Activated CD4-positive, CD25-positive, alpha-beta regulatory T cell treated with anti-CD3 and anti-CD28 coated beads, Interleukin-2, amount 50 U/mL, for 24 hours (primary cell): ENCODE measurements around the gene TMEM167B.
"Not testable (repeated sequence)": the region's sequence is repeated elsewhere in the genome, so short reads cannot be mapped to it uniquely, and the experiment has no call there.

ENCODE experiments used
- ATAC-seq, 2 donors: fragments of 150-1000 bp; cut with Tn5 transposase; one replicate each; pipeline ENCODE4 v1.10.0; 2021; ENCODE audit warnings: mild to moderate bottlenecking in 1 of 2, moderate library complexity in 1 of 2

The TMEM167B gene

DNA sequence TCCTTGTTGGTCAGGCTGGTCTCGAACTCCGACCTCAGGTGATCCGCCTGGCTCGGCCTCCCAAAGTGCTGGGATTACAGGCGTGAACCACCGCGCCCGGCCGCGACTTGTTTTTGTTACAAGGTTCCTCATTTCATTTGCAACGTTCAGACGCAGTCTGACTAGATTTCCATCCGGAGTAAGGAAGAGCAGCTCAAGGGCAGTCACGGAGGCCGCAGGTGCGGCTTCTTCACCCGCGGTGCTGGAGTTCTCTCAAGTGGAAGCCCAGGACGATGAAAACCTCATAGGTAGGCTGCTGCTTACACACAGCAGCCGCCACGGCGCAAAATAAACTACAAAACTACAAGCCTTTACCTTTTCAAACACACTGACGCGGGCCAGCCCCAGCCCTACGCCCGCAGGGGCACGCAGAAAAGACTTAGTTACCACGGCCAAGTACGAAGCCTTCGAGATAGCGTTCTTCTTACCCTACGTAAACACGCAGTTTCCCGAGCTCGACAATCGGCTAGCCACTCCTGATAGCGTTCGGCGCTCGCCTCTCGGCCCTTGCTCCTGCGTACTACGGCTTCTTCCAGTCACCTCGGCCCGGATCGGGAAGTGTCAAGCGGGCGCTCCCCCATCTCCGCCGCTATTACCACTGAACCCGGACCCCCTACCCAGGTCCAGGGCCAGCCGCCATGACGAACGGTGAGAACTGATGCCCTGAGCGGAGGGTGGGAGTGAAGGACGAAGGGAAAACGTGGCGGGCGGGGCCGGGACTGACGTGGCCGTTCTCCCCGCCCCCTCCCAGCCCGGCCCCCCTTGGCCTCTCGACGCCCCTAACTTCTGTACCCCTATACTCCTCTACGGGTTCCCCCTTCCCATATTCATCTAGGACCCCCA is at the start of gene TMEM167B:
Gene TMEM167B, plus strand, starts transcription at position 569 of the 882 bp plus-strand sequence. Its CDS starts 109 bp downstream, at position 678.
- peak; percentile 92 to 94 for ATAC-seq

DNA sequence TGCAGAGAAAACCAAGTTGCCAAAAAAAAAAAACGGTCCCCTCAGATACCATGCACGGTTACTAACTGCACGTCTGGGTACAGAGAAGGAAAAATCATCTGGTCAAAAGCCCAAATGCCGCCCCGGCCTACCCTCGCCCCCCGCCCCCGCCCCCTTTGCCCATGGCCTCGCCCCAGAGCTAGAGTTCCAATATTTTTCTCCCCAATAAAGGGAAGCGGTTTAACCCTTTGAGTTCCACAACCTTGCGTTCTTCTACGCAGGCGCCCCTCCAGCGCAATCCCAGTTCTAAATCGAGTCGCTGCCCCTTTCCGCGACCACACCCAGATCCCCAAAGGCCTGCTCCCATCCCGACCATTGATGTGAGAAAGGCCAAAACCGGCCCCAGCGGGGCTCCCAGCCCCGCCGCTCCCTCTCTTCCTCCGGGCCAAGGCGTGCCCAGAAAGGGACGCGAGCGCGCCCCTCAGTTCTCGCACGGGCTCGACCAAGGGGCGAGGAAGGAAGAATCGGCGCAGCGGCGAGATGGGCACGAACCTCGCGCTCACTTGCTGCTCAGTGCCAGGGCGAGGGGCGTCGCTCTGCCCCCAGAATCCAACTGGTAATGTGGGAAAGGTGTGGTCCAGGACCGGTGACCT is 49.5 kb upstream of the TMEM167B start:
- peak in 1 of 2 donors; percentile 3 for ATAC-seq

DNA sequence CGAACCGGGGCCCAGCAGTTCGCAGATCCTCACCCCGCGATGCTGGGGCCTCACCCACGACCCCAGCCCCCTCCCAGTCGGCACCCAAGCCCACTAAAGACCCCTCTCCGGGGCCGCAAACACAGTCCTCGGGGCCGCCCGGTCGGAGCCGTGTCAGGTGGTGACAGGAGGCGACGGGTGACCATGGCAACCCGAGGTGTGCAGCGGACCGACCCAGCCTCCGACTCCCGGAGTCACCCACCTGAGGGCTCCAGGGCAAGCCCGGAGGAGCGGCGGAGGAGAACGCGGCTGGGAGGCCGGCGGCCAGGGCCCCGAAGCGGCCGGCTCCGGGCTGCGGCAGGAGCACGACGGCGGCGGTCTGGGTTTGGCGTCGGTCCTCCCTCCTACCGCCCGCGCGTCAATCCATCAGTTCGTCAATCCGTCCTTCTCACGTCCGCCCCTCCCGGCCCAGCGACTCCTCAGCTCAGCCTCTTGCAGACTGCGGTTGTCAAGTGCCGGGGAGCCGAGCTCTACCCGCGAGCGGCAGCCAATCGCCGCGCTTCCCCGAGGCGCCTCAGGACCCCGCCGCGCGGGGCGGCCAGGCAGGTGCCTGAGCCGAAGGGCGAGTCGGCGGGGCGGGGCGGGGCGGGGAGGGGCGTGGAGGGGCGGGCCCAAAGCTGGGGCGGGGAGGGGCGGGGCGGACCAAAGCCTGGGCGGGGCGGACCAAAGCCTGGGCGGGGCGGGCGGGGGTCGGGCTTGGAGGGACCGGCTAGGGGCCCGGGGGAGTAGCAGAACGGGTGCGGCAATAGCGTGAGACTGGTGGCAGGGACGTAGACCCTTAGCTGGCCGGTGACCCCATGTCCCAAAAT is 48.7 kb upstream of the TMEM167B start, which contains the start of gene WDR47:
Gene WDR47, minus strand, starts transcription at position 482 of the 848 bp plus-strand sequence. CDS start 18,590 bp downstream, outside the sequence.
- ATAC-seq, result peak; percentile 99 to 100

DNA sequence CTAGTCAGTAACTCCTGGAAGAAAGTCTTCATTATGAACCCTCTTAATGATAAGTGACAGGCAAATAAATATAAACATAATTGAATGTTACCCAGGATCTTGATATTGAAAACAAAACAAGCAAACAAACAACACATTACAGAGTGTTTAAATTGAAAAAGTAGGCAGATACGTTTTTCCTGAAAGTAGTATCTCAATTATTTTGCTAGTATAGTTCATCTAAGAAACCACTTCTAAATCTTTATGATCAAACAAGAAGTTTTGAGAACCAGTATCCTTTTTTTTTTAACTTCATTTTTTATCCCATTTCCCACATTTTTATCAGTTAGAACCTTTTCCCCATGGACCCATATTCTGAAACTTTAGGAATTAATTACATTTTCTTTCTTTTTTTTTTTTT is 45.0 kb upstream of the TMEM167B start:
- no peak for ATAC-seq

DNA sequence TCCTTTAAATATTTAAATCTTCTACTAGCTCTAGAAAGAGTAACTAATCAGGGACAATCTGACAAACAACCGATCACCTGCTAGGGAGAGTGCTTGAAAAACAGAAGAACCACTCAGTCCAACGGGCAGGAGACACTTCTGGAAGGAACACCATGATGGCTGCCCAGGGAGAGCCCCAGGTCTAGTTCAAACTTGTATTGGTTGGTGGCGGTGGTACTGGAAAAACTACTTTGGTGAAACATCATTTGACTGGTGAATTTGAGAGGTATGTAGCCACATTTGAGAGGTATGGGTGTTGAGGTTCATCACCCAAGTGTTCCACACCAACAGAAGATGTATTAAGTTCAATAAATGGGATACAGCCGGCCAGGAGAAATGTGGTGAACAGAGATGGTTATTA is 43.9 kb upstream of the TMEM167B start:
- no peak for ATAC-seq

DNA sequence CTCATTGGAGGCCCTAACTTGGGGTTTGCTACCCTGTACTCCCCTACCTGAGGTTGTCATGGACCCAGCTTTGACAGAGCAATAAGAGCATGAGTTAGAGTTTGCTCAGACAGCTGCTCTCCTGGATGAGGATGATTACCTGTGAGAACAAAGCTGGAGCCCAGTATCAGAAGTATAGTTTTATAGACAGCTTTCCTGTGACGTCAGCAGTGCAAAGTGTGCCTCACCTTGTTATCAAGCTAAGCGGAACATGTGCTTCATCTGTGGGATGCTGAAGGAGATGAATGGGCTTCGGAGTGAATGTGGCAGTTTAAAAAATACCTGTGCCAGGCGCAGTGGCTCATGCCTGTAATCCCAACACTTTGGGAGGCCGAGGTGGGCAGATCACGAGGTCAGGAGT is 43.2 kb upstream of the TMEM167B start:
- no peak for ATAC-seq

DNA sequence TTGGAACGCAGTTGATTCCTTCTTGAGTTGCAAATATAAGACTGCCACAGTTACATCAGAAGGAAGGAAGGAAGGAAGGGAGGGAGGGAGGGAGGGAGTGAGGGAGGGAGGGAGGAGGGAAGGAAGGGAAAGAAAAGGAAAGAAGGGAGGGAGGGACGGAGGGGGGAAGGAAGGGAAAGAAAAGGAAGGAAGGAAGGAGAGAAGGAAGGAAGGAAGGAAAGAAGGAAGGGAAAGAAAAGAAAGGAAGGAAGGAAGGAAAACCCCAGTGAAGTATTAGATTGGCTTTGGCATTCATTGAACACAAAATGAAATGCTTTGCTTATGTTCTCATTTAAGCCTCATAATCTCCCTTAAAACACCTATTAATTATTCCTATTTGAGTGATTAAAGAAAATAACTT is 42.2 kb upstream of the TMEM167B start:
- ATAC-seq, result no peak

DNA sequence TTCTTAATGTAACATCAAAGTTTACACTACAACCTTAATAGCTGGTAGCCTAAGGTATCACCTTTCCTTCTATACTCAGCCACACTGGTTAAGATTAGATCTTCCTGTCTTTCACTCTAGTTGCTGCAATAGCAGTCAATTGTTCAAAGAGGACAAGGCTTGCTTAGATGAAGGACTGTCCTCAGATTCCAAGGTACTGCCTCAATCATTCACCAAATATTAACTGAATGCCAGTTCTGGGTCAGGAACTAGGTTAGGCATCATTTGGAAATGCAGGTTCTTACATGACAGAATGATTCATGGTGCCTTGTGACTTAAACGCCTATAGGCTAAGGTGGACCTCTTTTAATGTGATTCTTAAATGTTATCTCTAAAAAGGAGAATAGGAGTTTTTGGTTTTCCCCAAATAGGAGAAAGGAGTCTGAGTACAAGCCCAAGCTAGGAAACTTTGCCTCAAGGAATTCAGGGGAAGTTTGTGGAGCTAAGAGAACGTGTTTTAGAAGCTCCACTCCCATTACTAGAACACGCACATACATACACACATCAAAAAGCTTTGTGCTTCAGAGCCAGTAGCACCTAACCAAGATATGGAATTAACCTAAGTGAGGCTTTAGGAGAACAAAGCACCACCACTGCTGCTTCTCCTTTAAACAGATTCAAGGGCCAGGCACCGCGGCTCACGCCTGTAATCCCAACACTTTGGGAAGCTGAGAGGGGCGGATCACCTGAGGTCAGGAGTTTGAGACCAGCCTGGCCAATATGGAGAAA is 40.2 kb upstream of the TMEM167B start:
- ATAC-seq, result no peak

DNA sequence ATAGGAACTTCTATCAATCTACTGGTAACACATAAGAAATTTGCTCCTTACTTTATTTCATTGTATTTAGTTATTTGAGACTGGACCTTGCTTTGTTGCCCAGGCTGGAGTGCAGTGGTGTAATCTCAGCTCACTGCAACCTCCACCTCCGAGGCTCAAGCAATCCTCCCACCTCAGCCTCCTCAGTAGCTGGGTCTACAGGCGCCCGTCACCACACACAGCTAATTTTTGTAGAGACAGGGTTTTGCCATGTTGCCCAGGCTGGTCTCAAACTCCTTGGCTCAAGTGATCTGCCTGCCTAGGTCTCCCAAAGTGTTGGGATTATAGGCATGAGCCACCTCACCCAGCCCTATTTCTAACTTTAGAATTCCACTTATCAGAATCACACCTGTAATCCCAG is 38.4 kb upstream of the TMEM167B start:
- not testable (repeated sequence) for ATAC-seq

DNA sequence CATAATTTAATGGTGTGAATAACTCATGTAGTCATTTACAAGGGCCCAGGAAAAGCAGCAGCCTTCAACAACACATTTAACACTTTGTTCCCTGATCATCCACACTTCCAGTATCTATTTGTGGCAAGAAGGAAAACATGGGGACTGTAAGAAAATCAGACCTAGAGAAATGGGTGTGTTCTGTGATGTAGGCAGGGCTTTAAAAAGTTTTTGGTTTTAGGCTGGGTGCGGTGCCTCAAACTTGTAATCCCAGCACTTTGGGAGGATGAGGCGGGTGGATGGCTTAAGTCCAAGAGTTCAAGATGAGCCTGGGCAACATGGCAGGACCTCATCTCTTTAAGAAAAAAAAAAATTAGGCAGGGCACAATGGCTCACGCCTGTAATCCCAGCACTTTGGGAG is 34.5 kb upstream of the TMEM167B start:
- ATAC-seq, result no peak

DNA sequence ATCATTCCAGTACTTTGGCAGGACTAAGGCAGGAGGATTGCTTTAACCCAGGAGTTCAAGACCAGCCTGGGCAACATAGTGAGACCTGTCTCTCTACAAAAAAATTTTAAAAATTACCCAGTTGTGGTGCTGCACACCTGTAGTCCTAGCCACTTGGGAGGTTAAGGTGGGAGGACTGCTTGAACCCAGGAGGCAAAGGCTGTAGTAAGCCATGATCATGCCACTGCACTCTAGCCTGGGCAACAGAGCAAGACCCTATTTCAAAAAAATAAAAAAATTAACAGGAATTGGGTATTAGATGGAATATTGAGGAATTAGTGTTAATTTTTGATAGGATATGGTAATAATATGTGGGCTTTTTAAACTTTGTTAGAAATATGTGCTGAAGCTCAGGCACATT is 31.5 kb upstream of the TMEM167B start:
- ATAC-seq, result no peak

DNA sequence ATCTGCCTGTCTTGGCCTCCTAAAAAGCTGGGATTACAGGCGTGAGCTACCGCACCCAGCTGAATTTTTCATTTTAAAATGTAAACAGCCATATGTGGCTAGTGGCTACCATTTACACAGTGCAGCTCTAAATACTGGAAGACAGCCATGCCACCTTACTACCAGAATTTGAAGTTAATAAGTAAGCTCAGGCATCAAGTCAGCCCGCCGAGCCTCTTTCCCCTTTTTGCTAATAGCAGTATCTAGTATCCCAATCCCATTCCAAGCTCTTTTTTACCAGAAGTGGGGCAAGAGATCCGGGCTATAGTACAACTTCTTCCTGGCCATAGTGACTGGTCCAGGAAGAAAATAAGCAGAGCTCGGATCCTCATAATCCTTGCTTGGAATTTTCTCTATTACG is 29.9 kb upstream of the TMEM167B start:
- ATAC-seq, result no peak

DNA sequence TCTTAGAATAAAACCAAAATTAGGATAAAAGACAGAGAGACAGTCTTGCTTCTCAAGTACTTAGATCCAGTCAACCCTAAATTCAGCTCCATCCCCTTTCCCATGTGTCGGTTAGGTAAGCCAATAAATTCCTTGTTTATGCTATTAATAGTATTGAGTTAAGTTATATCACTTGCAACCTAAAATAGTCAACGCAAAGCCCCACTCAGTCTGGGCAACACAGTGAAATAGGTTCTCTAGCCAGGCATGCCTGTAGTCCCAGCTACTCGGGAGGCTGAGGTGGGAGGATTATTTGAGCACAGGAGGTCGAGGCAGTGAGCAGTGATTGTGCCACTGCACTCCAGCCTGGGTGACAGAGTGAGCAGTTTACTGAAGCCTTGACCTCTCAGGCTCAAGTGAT is 29.4 kb upstream of the TMEM167B start:
- no peak for ATAC-seq

DNA sequence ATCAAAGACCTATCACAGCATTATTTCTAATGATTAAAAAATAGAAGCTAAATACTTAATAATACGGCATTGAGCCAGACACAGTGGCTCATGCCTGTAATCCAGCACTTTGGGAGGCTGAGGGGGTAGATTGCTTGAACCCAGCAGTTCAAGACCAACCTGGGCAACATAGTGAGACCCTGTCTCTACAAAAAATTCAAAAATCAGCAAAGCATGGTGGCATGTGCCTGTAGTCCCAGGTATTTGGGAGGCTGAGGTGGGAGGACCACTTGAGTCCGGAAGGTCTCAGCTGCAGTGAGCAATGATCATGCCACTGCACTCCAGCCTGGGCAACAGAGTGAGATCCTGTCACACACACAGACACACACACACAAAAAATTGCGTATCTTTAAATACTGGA is 25.4 kb upstream of the TMEM167B start:
- ATAC-seq, result no peak

DNA sequence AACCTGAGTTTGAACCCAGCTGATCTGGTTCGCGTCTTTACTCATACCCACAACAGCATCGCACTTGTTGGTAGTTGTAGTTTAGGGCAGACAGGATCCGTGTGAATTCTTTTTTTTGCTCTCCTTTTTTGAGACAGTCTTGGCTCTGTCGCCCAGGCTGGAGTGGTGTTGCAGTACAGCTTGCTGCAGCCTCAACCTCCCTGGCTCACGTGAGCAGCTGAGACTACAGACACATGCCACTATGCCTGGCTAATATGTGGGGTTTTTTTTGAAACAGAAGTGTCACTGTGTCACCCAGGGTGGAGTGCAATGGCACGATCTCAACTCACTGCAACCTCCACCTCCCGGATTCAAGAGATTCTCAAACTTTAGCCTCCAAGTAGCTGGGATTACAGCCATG is 22.7 kb upstream of the TMEM167B start:
- ATAC-seq, result no peak

DNA sequence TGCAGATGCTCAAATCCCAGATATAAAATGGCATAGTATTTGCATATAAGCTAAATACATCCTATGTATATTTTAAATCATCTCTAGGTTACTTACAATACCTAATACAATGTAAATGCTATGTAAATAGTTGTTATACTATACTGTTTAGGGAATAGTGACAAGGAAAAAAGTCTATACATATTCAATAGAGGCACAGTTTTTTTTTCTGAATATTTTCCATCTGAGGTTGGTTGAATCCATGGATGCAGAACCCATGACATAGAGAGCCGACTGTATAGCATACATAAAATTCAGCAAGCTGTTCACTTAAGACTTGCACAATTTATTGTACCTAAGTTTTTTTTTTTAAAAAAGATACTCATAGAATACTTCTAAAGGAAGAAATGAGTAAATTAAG is 21.3 kb upstream of the TMEM167B start:
- no peak for ATAC-seq

DNA sequence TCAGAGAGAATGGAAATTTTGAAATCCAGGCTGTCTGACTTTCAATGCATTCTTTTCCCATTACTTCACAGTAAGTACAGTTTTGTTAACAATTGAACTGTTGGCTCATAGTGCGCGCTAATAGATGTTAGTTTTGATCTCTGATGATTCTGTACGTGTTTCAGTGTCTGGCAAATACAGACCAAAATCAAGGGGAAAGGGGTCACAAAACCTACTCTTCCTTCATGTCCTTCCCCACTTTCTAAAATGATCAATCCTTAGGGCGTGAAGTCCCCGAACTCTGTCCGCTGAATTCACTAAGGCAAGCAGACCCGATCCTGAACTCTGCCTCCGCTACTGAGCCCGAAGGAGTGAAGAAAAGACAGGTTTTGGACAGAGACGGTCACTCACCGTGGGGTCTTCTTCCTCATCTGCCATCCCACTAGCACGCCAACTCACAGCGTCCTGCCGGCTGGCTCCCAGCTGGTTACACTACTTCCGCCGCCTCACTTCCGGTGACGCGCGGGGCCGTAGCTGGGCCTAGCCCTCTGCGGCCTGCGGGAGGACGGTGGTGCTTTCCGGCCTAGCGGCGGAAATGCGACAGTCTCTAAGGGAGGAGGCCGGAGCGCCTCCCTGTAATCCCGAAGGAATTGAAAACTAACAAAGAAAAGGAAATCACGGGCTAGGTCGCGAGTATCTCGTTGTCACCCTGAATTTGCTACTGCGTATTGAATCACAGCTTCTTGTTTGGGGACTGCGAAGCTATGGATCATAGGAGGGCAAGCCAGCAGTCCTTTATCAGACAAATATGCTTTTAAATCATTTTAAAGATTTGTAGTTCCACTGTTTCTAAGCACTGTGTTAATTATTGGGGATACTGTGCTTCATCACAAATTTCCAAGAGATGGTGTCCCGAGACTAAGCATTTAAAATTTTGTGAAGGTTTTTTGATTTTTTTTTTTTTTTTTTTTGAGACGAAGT is 14.8 kb upstream of the TMEM167B start, which contains the start of gene TAF13:
Gene TAF13, minus strand, starts transcription at position 473 of the 960 bp plus-strand sequence. Its CDS starts 56 bp downstream, at position 417.
- peak; percentile 100 for ATAC-seq

DNA sequence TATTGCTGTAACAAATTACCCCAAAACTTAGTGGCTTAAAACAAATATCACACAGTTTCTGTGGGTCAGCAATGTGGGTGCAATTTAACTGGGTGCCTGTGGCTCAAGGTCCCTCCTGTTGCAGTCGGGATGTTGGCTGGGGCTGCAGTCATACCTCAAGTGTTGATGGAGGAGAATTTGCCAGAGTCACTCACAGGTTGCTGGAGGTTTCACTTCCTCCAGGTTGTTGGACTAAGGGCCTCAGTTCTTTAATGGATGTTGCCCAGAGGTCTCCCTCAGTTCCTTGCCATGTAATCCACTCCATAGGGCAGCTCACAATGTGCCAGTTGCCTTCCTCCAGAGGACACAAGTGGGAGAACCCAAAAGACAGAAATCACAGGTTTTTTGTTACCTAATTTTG is 12.2 kb upstream of the TMEM167B start:
- no peak for ATAC-seq

DNA sequence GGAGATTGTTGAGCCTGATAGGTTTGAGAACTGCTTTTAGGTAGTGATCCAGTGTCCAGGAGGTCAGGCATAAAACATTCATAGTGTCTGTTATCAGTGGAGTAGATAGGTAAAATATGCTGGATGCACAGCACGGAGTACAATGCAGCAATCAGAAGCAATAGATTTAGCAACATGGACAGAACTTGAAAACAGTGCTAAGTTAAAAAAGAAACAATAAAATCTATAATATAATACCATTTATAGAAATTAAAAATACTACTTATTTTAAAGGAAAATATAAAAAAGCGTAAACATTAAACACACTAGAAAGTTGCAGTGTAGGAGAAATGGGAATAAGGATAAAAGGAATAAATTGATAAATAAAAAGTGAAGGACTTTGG is 11.3 kb upstream of the TMEM167B start:
- no peak for ATAC-seq

DNA sequence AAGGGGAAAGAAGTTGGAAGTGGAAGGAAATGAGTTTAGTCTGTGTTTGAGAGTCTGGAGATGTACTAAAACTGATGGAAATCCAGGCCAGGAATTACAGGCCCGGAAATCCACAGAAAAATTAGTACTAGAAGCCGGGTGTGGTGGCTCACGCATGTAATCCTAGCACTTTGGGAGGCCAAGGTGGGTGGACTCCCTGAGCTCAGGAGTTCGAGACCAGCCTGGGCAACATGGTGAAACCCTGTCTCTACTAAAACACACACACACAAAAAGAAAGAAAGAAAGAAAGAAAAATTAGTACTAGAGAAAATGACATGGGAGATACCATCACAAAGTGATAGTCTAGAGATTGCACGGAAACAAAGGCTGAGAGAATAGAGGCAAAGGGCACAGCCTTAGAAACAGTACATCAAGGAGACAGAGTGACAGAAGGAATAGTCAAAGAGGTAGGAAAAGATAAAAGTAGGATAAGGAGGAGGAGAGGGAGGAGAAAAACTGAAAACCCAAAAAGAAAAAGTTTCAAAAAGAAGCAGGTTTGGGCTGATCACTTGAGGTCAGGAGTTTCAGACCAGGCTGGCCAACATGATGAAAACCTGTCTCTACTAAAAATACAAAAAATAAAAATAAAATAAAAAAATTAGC is 10.0 kb upstream of the TMEM167B start:
- ATAC-seq, result no peak
